Sigmoid colon (tissue), 4 donors: ENCODE data around the gene STAT2.

Experiments
- CTCF ChIP-seq, 4 experiments: fragments of 450-650 bp in 3 of 4; fragments of 200-600 bp in 1 of 4; IDR thresholded peaks; one replicate each; pipeline ENCODE4 v1.5.1; 2016 to 2019; ENCODE audit warnings: antibody characterized with exemption in 4 of 4, mild to moderate bottlenecking in 3 of 4, moderate library complexity in 2 of 4
- EP300 ChIP-seq, 4 donors: sonication (generic); formaldehyde crosslinking; IDR thresholded peaks; one replicate each; pipeline ENCODE4 v1.6.1; 2017; ENCODE audit warnings: antibody characterized with exemption in 4 of 4
- POLR2A ChIP-seq, 2 donors: fragments of 450-650 bp; IDR thresholded peaks; one replicate each; pipeline ENCODE4 v1.6.1; 2016; ENCODE audit warnings: antibody characterized with exemption in 2 of 2, mild to moderate bottlenecking in 2 of 2, moderate library complexity in 2 of 2
- POLR2AphosphoS5 ChIP-seq, 4 donors: sonication (generic); formaldehyde crosslinking; IDR thresholded peaks; one replicate each; pipeline ENCODE4 v1.6.1; 2017; ENCODE audit warnings: antibody characterized with exemption in 4 of 4

- TF ChIP-seq CTCF (IDR thresholded peaks at IDR 0.05) (no peak), POLR2AphosphoS5 (IDR thresholded peaks at IDR 0.05) (no peak), POLR2A (IDR thresholded peaks at IDR 0.05) (no peak), EP300 (IDR thresholded peaks at IDR 0.05) (no peak)
Measured at GRCh38 chr12:56311003-56311402, 48.9 kb downstream of the STAT2 start.
